ENCODE measurements around the gene ZNF385D. TPM values are rescaled to one million over a fixed set of nuclear protein-coding genes. Genes with fewer than 3 reads are reported as not detected.

Gene ZNF385D
- total RNA-seq, 1 experiment from 2014 or later, result not detected

GRCh38 chr3:21426920-21427319, 324.1 kb downstream of the ZNF385D start:
- no peaks in the 10 kb centered on the region for H3K27me3 Mint-ChIP-seq (ENCODE audit: insufficient read depth, unreplicated experiment)
- H3K36me3 ChIP-seq (ENCODE audit: control insufficient read depth, insufficient read depth, low read length), result no peaks in the 10 kb centered on the region
- no peaks in the 10 kb centered on the region for H3K9me3 ChIP-seq
- no peaks in the 10 kb centered on the region for H3K27me3 ChIP-seq (replicated peaks; ENCODE audit: control insufficient read depth, insufficient read depth, low read length)
- no peaks in the 10 kb centered on the region for H3K4me1 Mint-ChIP-seq (ENCODE audit: low read depth, unreplicated experiment)
- POLR2A ChIA-PET, result no interaction called here
- H3K36me3 Mint-ChIP-seq (ENCODE audit: insufficient read depth, unreplicated experiment), result no peaks in the 10 kb centered on the region
- no peaks in the 10 kb centered on the region for H3K9me3 Mint-ChIP-seq (ENCODE audit: unreplicated experiment)
- DNase-seq, result no peak
- H3K27ac Mint-ChIP-seq (ENCODE audit: unreplicated experiment), result no peak overlapping the region
- TF ChIP-seq, protein P1, sequence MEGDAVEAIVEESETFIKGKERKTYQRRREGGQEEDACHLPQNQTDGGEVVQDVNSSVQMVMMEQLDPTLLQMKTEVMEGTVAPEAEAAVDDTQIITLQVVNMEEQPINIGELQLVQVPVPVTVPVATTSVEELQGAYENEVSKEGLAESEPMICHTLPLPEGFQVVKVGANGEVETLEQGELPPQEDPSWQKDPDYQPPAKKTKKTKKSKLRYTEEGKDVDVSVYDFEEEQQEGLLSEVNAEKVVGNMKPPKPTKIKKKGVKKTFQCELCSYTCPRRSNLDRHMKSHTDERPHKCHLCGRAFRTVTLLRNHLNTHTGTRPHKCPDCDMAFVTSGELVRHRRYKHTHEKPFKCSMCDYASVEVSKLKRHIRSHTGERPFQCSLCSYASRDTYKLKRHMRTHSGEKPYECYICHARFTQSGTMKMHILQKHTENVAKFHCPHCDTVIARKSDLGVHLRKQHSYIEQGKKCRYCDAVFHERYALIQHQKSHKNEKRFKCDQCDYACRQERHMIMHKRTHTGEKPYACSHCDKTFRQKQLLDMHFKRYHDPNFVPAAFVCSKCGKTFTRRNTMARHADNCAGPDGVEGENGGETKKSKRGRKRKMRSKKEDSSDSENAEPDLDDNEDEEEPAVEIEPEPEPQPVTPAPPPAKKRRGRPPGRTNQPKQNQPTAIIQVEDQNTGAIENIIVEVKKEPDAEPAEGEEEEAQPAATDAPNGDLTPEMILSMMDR (IDR thresholded peaks at IDR 0.05; ENCODE audit: insufficient read depth in 1 of 2, low read depth in 1 of 2, low read length in 1 of 2, severe bottlenecking in 1 of 2, unreplicated experiment in 1 of 2), result no peak
- CTCF ChIA-PET, result no interaction called here
- no peak overlapping the region for H3K4me3 ChIP-seq (ENCODE audit: low read depth, low read length)
- H3K4me3 Mint-ChIP-seq (ENCODE audit: unreplicated experiment), result no peak overlapping the region
- H3K4me1 ChIP-seq, result no peaks in the 10 kb centered on the region
- BruUV-seq (replicated peaks), result no TSS peak
- intact Hi-C loops (cut with micrococcal nuclease; ENCODE audit: unreplicated experiment), result no loop called here

DNA sequence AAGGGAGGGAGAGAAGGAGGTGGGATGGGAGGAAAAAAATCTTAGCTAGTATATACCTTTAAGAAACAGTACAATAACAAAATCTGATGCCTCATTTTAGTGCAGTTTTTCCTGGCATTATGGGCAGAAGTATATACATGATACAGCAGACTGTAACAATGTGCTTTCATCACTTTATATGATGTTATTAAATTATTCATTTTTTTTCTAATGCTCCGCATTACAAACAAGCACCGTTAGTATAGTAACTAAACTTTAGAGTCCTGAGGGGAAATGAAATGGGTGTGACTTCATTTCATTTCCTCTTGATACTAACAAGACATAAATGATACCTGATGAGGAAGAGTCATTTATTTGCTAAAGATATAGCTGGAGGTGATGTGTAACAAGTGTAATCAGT, 325.3 kb downstream of the ZNF385D start:
- Histone ChIP-seq H3K4me3 (ENCODE audit: low read depth, low read length) (no peak overlapping the region), H3K27me3 (replicated peaks; ENCODE audit: control insufficient read depth, insufficient read depth, low read length) (no peaks in the 10 kb centered on the region), H3K36me3 (ENCODE audit: control insufficient read depth, insufficient read depth, low read length) (no peaks in the 10 kb centered on the region), H3K4me1 (no peaks in the 10 kb centered on the region), H3K9me3 (no peaks in the 10 kb centered on the region)
- Mint-ChIP-seq H3K36me3 (ENCODE audit: insufficient read depth, unreplicated experiment) (no peaks in the 10 kb centered on the region), H3K4me1 (ENCODE audit: low read depth, unreplicated experiment) (no peaks in the 10 kb centered on the region), H3K4me3 (ENCODE audit: unreplicated experiment) (no peak overlapping the region), H3K27ac (ENCODE audit: unreplicated experiment) (no peak overlapping the region), H3K27me3 (ENCODE audit: insufficient read depth, unreplicated experiment) (no peaks in the 10 kb centered on the region), H3K9me3 (ENCODE audit: unreplicated experiment) (no peaks in the 10 kb centered on the region)
- intact Hi-C loops (cut with micrococcal nuclease; ENCODE audit: unreplicated experiment), result no loop called here
- no TSS peak for BruUV-seq (replicated peaks)
- no peak for DNase-seq
- ChIA-PET CTCF (no interaction called here), POLR2A (no interaction called here)
- TF ChIP-seq, protein P1 (IDR thresholded peaks at IDR 0.05; ENCODE audit: insufficient read depth in 1 of 2, low read depth in 1 of 2, low read length in 1 of 2, severe bottlenecking in 1 of 2, unreplicated experiment in 1 of 2), result no peak

- intact Hi-C loops (cut with micrococcal nuclease; ENCODE audit: unreplicated experiment), result no loop called here
- TF ChIP-seq, protein P1 (IDR thresholded peaks at IDR 0.05; ENCODE audit: insufficient read depth in 1 of 2, low read depth in 1 of 2, low read length in 1 of 2, severe bottlenecking in 1 of 2, unreplicated experiment in 1 of 2), result no peak
- no peaks in the 10 kb centered on the region for H3K4me1 Mint-ChIP-seq (ENCODE audit: low read depth, unreplicated experiment)
- Histone ChIP-seq H3K4me1 (no peaks in the 10 kb centered on the region), H3K27me3 (replicated peaks; ENCODE audit: control insufficient read depth, insufficient read depth, low read length) (no peaks in the 10 kb centered on the region), H3K4me3 (ENCODE audit: low read depth, low read length) (no peak overlapping the region), H3K36me3 (ENCODE audit: control insufficient read depth, insufficient read depth, low read length) (no peaks in the 10 kb centered on the region), H3K9me3 (no peaks in the 10 kb centered on the region)
- no peaks in the 10 kb centered on the region for H3K36me3 Mint-ChIP-seq (ENCODE audit: insufficient read depth, unreplicated experiment)
- peaks cover 4% of the 10 kb centered on the region for H3K27me3 Mint-ChIP-seq (ENCODE audit: insufficient read depth, unreplicated experiment)
- H3K4me3 Mint-ChIP-seq (ENCODE audit: unreplicated experiment), result no peak overlapping the region
- POLR2A ChIA-PET, result no interaction called here
- no TSS peak for BruUV-seq (replicated peaks)
- no peak overlapping the region for H3K27ac Mint-ChIP-seq (ENCODE audit: unreplicated experiment)
- DNase-seq, result no peak
- CTCF ChIA-PET, result no interaction called here
- H3K9me3 Mint-ChIP-seq (ENCODE audit: unreplicated experiment), result no peaks in the 10 kb centered on the region
Measured at GRCh38 chr3:21421096-21421495, 329.9 kb downstream of the ZNF385D start.

Data from Caco-2 (cell line).